ENCODE results near the gene TASL.

GRCh38 chrX:30586516-30586915, 8.9 kb upstream of the TASL start:
- TF ChIP-seq CTCF (IDR thresholded peaks at IDR 0.05; ENCODE audit: insufficient read depth, low read depth, low read length) (no peak), EZH2 (IDR thresholded peaks at IDR 0.05; ENCODE audit: insufficient read depth, low read length) (no peak)
